Ovary (tissue), 9 donors: ENCODE data around the gene C1orf116. TPM values are rescaled to one million over a fixed set of nuclear protein-coding genes. Genes with fewer than 3 reads are reported as not detected.

Source experiments
- DNase-seq, 5 donors: peaks; one replicate each; pipeline ENCODE4 v3.0.0-alpha.2; 2019 to 2020
- H3K27ac ChIP-seq, 2 donors: fragments of 200-600 bp; one replicate each; pipeline versions ENCODE4 v1.5.1 to v1.8.0; 2019 to 2022
- H3K27me3 ChIP-seq: fragments of 200-600 bp; one replicate; pipeline ENCODE4 v1.8.0; 2022
- H3K36me3 ChIP-seq: fragments of 200-600 bp; sonication (generic); one replicate; pipeline ENCODE4 v1.5.1; 2019
- H3K4me1 ChIP-seq: one replicate; pipeline ENCODE4 v1.8.1; 2013; ENCODE audit warnings: mild to moderate bottlenecking, moderate library complexity; ENCODE audit not compliant: insufficient read depth
- H3K4me3 ChIP-seq: fragments of 200-600 bp; sonication (generic); one replicate; pipeline ENCODE4 v1.5.1; 2017
- H3K9me3 ChIP-seq, 2 donors: fragments of 200-600 bp in 1 of 2; sonication (generic) in 1 of 2; one replicate each; pipeline versions ENCODE4 v1.5.1 to v1.8.1; 2013 to 2019; ENCODE audit warnings: mild to moderate bottlenecking in 1 of 2, moderate library complexity in 1 of 2
- EP300 ChIP-seq: sonication (generic); formaldehyde crosslinking; IDR thresholded peaks from one replicate; pipeline ENCODE4 v1.6.1; 2017; ENCODE audit warnings: antibody characterized with exemption
- POLR2A ChIP-seq: fragments of 450-650 bp; IDR thresholded peaks from one replicate; pipeline ENCODE4 v1.6.1; 2017; ENCODE audit warnings: antibody characterized with exemption, mild to moderate bottlenecking, moderate library complexity
- WGBS, 3 donors: extraction: QIAGEN DNeasy Blood & Tissue Kit in 1 of 3; methylation state at CpG; one replicate each; pipeline versions ENCODE4 v1.1.5 to v1.1.7; 2013 to 2017; 5-methylcytosine and 5-hydroxymethylcytosine counted together
- intact Hi-C, 4 donors: fragments of 100-400 bp; cut with DNase I; formaldehyde crosslinking; loops; one replicate each; pipeline versions ENCODE4 v1.11.0 to v1.15.1; 2022 to 2023
- polyA plus RNA-seq, 2 donors: library from polyadenylated mRNA; stranded (reverse); fragments of 200-250 nt in 1 of 2; fragments of 350-450 nt in 1 of 2; fragmentation: Illumina TruSeq in 1 of 2; extraction: RNeasy Lipid Tissue Mini Kit (QIAGEN cat#74804) in 1 of 2; gene quantifications; one replicate each; pipeline ENCODE4 v1.2.3, GENCODE V29; 2013 to 2014
- total RNA-seq, 7 donors: library from RNA; depleted of rRNA in 2 of 7; stranded (reverse); fragments of >200 nt in 2 of 7; fragmentation: NEBNext Ultra II Directional in 3 of 7; extraction: Animal tissue kit (Norgen Biotek cat#: 25700) in 3 of 7; gene quantifications; one replicate each; pipeline versions ENCODE4 v1.1.0 to v1.2.4, GENCODE V29; 2016 to 2023
- TF ChIP-seq, protein P1 (sequence below), 3 donors: fragments of 450-650 bp in 2 of 3; fragments of 200-600 bp in 1 of 3; IDR thresholded peaks; one replicate each; pipeline versions ENCODE4 v1.5.1 to v1.8.0; 2016 to 2022; ENCODE audit warnings: antibody characterized with exemption in 3 of 3, mild to moderate bottlenecking in 1 of 3
- donor health status: DM: no; HTN: no; CAD: no; lungs with moderate emphysema.
- donor health status: DM: no; HTN: no; CAD: no.
- donor health status: Bipolar disorder and iron deficiency.
- donor health status: DM: yes; HTN: yes; CAD: no.
- donor health status: DM: no; HTN: no; CAD: no.
- donor health status: DM: yes; HTN: yes; CAD: no.

The C1orf116 gene
- total and polyA plus RNA-seq, 9 donors, result 0.02 to 1.6 (median 0.36) TPM; not detected in 2

DNA sequence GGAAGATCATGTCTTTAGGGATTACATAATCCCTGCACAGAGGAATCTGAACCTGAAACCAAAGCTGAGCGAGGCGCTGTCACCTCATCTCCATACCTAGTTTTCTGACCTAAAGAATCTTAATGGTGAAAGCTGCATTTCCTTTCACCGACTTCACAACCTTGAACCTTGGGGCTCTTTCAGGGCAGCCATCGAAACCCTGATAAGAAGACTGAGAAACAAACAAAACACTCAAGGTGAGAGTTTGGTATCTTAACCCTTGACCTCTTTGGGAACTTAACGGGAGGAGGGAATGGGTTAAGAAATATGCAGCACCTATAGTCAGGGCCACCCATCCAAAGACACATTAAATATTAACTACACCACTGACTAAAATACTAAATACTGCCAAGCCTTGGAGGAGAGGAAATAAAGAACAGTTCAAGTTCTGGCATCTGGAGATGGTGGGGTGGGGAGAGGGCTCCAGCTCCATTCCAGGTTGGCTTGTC, 2.0 kb downstream of the C1orf116 start:
- 49 to 63% (median 59%) methylated on average over 5 of the region's 5 CpGs for WGBS, 3 donors
- Histone ChIP-seq H3K36me3 (no peaks in the 10 kb centered on the region), H3K27ac (no peak overlapping the region), H3K9me3 (no peaks in the 10 kb centered on the region), H3K4me1 (peaks cover 2% of the 10 kb centered on the region), H3K27me3 (no peaks in the 10 kb centered on the region), H3K4me3 (no peak overlapping the region)
- TF ChIP-seq POLR2A, result no peak
- TF ChIP-seq, protein P1, sequence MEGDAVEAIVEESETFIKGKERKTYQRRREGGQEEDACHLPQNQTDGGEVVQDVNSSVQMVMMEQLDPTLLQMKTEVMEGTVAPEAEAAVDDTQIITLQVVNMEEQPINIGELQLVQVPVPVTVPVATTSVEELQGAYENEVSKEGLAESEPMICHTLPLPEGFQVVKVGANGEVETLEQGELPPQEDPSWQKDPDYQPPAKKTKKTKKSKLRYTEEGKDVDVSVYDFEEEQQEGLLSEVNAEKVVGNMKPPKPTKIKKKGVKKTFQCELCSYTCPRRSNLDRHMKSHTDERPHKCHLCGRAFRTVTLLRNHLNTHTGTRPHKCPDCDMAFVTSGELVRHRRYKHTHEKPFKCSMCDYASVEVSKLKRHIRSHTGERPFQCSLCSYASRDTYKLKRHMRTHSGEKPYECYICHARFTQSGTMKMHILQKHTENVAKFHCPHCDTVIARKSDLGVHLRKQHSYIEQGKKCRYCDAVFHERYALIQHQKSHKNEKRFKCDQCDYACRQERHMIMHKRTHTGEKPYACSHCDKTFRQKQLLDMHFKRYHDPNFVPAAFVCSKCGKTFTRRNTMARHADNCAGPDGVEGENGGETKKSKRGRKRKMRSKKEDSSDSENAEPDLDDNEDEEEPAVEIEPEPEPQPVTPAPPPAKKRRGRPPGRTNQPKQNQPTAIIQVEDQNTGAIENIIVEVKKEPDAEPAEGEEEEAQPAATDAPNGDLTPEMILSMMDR (IDR thresholded peaks at IDR 0.05), result no peak
- intact Hi-C loops, result no loop called here
- no peak for DNase-seq

DNA sequence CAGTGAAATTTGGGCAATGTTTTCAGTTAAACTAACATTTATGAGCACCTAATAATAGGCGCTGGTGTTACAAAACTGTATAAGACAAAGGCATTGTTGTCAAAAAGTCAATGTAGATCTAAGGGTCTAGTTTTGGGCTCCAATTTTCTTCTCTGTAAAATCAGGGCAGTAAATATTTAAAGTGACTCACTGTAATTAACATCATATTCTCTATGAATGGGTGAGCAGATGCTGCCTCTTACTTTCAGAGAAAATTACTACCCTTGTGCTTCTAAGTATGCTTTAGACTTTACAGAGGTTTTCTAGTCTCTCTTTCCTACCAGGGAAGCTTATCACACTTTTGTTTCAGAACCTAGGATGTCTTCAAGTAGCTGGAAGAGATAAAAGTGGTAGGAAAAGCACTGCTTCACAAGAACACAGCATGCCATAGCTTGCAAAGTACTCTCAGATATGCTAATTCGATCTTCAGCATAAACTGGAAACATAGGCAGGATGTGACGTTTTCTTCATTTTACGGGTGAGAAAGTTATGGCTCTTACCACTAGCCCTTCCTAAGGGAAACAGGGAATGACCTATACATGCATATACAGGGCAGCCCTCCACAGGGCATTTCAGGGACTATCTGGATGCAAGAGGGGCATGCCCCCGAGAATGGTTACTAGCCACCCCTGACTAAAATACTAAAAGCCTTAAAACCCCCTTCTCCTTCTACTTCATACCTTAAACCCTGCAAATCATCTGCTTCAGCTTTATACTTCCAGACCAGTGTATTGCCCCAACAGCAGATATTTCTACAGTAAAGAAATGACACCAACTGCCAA, 2.6 kb downstream of the C1orf116 start:
- H3K27ac ChIP-seq, result no peak overlapping the region
- H3K27me3 ChIP-seq, result no peaks in the 10 kb centered on the region
- no peak overlapping the region for H3K4me3 ChIP-seq
- TF ChIP-seq, protein P1 (IDR thresholded peaks at IDR 0.05), result no peak
- TF ChIP-seq EP300, result no peak
- TF ChIP-seq POLR2A, result no peak
- H3K9me3 ChIP-seq, result no peaks in the 10 kb centered on the region
- intact Hi-C loops, result no loop called here
- WGBS, 3 donors, result 66 to 72% (median 72%) methylated on average over 5 of the region's 5 CpGs
- H3K36me3 ChIP-seq, result no peaks in the 10 kb centered on the region
- DNase-seq, result no peak
- H3K4me1 ChIP-seq, result peaks cover 5% of the 10 kb centered on the region

DNA sequence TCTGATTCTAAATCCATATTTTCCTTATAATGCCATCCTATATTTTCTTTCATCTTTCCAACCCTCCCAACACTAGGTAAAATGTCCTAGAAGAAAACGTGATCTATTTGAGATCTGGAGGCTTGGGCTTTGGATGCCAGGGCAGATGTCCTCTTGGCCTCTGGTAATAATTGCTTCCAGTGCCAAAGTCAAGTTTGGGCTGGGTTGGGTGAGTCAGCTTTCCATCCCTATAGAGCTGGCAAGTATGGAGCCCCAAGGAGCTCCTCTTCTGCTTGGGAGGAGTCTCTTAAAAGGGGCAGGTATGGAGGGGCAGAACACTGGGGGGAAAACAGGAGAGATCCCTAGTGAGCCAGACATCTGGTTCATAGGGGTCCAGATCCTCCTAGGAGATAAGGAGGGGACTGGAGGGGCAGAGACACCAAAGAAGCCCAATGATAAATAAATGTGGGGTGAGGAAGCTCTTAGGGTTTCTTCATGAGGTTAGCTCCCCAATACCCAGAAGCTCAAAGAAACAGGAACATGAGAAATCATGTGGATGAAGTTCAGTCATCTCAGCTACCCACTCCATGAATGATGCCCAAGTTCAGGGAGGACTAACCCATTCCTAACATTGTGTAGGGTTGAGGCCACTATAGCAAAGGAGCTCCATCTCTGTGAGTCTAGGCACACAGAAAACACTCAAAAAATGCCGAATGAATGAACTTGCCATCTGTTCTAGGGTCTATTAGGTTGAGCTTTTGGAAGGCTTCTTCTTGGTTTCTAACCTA, 3.5 kb downstream of the C1orf116 start:
- TF ChIP-seq, protein P1 (IDR thresholded peaks at IDR 0.05), result no peak
- TF ChIP-seq POLR2A, result no peak
- TF ChIP-seq EP300, result no peak
- 88 to 93% (median 91%) methylated on average over 2 of the region's 2 CpGs for WGBS, 3 donors
- Histone ChIP-seq H3K4me1 (peaks cover 7% of the 10 kb centered on the region), H3K27ac (no peak overlapping the region), H3K36me3 (no peaks in the 10 kb centered on the region), H3K27me3 (no peaks in the 10 kb centered on the region), H3K9me3 (no peaks in the 10 kb centered on the region), H3K4me3 (no peak overlapping the region)
- no peak for DNase-seq
- intact Hi-C loops, result no loop called here

DNA sequence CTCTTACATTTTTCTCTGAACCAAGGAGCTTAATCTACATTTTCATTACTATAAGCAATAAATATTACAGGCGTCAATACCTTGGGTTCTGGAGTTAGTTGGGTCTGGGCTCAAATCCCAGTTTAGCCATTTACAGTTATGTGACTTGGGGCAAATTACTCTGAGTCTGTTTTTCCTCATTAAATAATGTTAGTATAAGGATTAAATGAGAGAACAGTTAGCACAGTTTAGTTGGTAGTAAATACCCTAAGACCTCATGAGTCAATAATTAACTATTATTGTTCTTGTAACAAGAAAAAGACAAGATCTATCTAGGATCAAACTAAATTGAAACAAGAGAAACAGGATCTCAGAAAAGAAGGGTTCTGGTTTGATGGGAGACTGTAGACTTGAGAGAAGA, 4.6 kb downstream of the C1orf116 start:
- no peaks in the 10 kb centered on the region for H3K36me3 ChIP-seq
- TF ChIP-seq, protein P1 (IDR thresholded peaks at IDR 0.05), result no peak
- TF ChIP-seq POLR2A (no peak), EP300 (no peak)
- 90 to 97% (median 91%) methylated on average over 1 of the region's 1 CpG for WGBS, 3 donors
- H3K4me3 ChIP-seq, result no peak overlapping the region
- DNase-seq, result no peak
- peaks cover 7% of the 10 kb centered on the region for H3K4me1 ChIP-seq
- intact Hi-C loops, result no loop called here
- no peak overlapping the region for H3K27ac ChIP-seq
- no peaks in the 10 kb centered on the region for H3K9me3 ChIP-seq
- no peaks in the 10 kb centered on the region for H3K27me3 ChIP-seq
